Activated naive CD4-positive, alpha-beta T cell treated with Interleukin-2 at 50 U/mL for 16 hours (primary cell): Measurements from ENCODE around the gene PRKACA.

Experiments
- DNase-seq: peaks from one replicate; pipeline ENCODE4 v3.0.0-alpha.2; 2020

The PRKACA gene

GRCh38 chr19:14116525-14116917, 1.0 kb downstream of the PRKACA start:
- no peak for DNase-seq

GRCh38 chr19:14115756-14116155, 1.8 kb downstream of the PRKACA start:
- DNase-seq: no peak

DNA sequence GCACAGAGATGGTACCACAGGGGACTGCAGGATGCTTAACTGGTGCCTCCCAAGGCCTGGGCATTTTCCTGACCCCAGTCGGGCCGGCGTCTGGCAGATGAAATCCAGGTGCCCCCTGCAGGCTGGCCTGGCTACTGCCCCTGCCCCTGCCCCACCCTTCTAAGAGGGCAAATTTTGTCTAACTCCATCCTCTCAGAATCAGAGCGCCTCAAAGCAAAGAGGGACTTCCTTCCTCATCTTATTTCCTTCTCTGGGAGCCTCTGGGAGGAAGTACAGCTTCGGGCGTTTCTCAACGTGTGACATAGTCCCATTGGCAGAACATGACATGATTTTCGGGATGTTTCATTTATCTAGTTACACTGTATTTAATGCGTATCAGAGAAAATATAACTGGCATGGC, 2.7 kb downstream of the PRKACA start:
- peak; percentile 67 for DNase-seq

- DNase-seq: no peak
Observed at GRCh38 chr19:14114439-14114838, 3.1 kb downstream of the PRKACA start.

GRCh38 chr19:14113762-14114414, 3.7 kb downstream of the PRKACA start:
- peak; percentile 44 for DNase-seq

GRCh38 chr19:14112809-14113385, 4.7 kb downstream of the PRKACA start:
- no peak for DNase-seq

GRCh38 chr19:14112051-14112808, 5.3 kb downstream of the PRKACA start:
- no peak for DNase-seq

- no peak for DNase-seq
Observed at GRCh38 chr19:14111486-14111885, 6.1 kb downstream of the PRKACA start.

- no peak for DNase-seq
Observed at GRCh38 chr19:14110650-14111049, 6.9 kb downstream of the PRKACA start.

DNA sequence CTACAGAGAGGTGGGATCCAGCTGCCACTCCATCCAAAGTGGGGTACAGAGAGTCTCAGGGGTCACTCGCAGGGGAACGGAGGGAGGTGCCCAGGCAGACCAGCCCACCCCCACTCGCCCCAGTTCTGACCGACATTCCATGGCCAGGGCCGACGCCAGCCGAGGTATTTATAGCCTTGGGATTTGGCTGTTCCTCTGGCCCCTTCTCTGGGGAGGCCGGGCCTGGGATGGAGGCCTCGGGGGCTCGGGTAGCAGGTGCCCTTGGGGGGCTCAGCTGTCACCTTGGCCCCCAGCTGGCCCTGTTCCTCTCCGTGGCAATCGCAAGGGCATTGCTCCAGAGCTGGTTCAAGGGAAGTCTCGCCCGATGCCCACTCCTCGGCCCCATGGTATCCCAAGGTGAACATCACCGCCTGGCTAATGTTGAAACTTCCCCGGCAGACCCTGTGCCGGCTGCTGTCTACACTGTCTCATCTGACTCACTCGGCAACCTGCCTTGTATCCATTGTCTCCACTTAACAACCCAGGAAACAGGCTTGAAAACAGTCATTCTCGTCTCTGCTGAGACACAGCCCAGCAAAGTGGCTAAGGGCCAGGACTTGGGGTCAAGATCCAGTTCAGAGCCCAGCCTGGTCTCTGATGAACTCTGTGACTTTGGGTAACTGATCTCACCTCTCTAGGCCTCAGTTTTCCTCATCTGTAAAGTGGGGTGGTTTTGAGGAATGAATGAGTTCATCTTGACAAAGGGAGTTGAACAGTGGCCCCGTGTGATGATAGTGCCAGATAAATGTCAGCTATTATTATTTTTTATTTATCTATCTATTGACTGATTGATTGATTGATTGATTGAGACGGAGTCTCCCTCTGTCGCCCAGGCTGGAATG, 9.7 kb downstream of the PRKACA start:
- no peak for DNase-seq

GRCh38 chr19:14106840-14107239, 10.7 kb downstream of the PRKACA start:
- no peak for DNase-seq

DNA sequence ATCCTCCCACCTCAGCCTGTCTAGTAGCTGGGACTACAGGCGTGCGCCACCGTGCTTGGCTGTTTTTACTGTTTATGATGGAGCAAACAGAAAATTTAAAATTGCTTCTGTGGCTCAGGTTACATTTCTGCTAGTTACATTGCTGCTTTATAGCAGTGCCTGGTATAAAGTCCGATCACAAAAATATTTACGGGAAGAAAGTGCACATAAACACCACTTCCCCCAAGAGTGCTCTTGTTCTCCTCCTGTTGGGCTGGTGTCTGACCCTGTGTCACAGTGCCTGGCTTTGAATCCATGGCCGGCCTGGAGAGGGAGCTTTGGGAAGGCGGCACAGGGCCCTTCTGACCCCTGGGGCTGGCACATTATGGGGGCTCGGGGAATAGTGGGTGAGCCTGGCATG, 11.9 kb downstream of the PRKACA start:
- no peak for DNase-seq

DNA sequence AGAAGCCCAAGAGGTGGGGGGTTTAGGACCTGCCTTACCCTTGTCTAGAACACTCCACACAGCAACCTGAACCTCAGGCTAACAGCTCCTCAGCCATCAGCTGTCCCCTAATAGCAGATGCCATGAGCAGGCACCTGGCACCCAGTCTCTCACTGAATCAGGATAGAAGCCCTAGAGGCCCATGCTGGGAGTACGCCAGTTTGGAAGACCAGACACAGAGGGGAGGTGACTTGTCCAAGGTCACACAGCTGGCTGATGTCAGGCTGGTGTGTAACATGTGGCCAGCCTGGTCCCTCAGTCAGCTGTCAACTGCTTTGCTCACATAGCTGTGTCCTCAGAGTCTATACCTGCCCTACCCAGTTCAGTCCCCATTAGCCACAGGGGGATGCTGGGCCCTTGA, 14.3 kb downstream of the PRKACA start:
- no peak for DNase-seq

DNA sequence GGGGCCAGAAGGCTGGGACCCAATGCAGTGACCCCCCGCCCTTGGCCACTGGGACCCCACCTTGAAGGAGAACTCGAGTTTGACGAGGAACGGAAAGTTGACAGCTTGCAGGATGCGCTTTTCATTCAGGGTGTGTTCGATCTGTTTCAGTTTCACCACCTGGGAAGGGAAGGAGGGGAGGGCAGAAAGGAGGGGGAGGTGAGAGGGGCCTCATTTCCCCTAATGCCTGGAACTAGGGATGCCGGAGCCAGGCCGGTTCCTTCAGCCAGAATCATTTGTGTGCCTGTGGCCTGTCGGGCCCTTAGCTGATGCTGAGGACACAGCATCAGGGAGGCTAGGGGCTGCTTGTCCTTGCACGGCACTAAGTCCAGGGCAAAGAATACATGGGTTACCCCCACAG, 14.8 kb downstream of the PRKACA start:
- no peak for DNase-seq

- DNase-seq: no peak
Observed at GRCh38 chr19:14102102-14102696, 15.4 kb downstream of the PRKACA start.

GRCh38 chr19:14101003-14101545, 16.5 kb downstream of the PRKACA start:
- DNase-seq: no peak

DNA sequence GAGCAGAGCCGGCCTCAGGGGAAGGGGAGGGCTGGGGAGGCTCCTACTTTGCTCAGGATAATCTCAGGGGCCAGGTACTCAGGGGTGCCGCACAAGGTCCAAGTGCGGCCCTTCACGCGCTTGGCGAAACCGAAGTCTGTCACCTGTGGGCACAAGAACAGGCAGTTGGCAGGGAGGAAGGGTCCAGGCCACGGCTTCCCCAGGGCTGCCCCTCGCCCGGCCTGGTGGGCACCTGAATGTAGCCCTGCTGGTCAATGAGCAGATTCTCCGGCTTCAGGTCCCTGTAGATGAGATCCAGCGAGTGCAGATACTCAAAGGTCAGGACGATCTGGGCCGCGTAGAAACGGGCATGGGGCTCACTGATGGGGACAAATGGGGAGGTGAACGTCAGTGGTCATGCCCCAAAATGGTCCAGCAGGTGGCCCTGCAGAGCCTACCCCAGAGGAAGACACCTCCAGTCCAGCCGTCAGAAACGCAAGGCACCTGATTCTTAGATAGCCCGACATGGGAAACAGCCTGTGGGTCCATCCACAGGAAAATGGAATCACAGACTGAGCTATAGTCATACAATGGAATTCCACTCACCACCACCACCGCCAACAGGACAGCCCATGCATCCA, 19.9 kb downstream of the PRKACA start:
- DNase-seq: no peak

DNA sequence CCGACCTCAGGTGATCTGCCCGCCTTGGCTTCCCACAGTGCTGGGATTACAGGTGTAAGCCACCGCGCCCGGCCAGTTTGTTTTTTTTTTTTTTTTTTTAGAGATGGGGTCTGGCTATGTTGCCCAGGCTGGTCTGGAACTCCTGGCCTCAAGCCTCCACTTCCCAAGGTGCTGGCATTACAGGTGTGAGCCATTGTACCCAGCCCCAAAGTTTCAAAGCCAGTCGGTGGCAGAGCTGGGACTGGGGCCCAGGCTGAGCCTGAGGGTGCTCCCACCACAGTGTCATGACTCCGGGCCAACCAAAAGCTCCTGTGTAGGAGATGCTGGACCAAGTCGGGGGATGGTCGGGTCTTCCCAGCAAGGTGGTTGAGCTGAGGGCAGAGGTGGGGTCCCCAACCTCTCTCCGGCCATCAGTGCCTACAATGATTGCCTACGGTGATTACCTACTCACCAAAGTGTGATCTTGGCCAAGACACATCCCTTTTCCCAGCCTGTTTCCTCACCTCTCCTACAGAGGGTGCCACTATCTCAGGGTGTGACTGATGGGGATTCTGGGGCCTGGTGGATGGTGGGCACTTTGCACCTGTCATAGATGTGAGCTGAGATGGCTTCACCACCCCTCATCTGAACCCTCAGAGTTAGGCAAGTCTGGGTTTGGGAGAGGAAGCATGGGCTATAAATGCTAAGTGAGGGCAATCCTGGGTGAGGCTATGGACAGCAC, 21.1 kb downstream of the PRKACA start:
- no peak for DNase-seq

- DNase-seq: no peak
Observed at GRCh38 chr19:14094854-14095253, 22.7 kb downstream of the PRKACA start.

DNA sequence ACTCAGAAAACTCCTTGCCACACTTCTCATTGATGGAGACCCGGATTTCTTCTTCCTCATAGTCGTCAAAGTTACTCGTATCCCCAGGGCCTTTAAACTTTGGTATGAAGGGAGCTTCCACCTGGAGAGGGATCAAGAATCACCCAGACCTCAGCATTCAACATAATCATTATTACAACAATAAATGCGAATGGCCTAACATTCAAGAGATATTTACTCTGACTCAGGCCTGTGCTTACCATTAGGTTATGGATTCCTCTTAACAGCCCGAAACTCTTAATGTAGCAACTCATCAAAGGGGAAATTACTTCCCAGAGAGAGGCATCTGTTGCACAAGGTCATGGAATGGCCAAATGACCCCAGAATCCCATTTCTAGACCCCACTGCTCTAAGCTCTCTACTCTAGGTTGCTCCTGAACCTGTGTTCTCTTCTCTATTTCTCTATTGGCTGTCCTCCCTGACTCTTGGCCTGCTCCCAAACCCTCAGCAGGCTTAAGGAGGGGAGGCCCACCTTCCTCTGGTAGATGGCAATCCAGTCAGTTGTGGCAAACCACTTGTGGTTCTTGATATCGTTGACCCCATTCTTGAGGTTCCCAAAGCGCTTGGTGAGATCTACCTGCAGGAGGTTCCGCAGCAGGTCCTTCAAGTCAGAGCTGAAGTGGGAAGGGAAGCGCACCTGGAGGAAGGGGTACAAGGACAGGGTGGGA, 24.3 kb downstream of the PRKACA start:
- DNase-seq: no peak
